ENCODE data around the gene SFTPA1.
"Not testable (repeated sequence)": the region's sequence is repeated elsewhere in the genome, so short reads cannot be mapped to it uniquely, and the experiment has no call there.

SFTPA1 gene

GRCh38 chr10:79611193-79611976, 646 bp downstream of the SFTPA1 start:
- DNase-seq: not testable (repeated sequence)

DNA sequence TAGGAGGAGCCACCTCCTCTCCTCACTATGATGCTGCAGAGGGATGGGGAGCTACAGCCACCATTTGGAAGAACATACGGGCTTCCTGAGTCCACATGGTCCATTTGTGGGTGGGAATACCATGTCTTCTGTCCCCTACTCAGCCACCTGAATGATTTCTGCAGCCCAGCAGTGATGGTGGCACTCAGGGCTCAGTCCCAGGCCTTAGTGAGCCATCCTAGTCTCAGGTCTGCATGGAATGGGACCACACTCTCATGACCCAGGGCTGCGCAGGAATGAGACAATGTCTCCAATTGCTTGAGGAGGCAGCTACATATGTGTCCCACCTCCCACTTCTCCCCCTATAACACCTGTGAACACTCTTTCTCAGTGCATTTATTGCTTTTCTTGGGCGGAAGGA, 4.8 kb downstream of the SFTPA1 start:
- no peak for DNase-seq

- DNase-seq: no peak
These were observed 5.4 kb downstream of the SFTPA1 start for GRCh38 chr10:79616164-79616563.

DNA sequence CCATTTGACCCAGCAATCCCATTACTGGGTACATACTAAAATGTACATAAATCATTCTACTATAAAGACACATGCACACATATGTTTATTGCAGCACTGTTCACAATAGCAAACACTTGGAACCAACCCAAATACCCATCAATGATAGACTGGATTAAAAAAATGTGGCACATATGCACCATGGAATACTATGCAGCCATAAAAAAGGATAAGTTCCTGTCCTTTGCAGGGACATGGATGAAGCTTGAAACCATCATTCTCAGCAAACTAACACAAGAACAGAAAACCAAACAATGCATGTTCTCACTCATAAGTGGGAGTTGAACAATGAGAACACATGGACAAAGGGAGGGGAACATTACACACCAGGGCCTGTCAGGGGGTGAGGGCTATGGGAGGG, 12.9 kb downstream of the SFTPA1 start:
- not testable (repeated sequence) for DNase-seq

GRCh38 chr10:79627075-79627474, 16.3 kb downstream of the SFTPA1 start:
- DNase-seq: no peak

DNA sequence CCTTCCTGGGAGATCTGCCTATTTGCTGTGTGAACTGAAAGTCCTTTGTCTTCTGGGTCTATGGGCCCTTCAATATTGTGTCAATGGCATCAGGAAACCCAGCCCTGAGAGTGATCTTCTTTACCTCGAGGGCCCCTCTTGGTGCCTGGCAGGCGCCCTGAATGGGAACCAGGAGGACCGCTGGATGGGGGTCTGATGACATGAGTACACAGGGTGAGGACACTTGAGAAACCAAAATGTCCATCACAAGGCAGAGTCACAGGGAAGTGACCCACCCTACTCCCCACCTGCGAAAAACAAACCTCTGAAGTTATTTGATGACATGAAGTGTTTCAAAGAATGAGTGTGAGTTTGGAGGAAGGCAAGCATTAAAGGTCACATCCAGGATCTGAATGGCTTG, 17.3 kb downstream of the SFTPA1 start:
- DNase-seq: no peak

DNA sequence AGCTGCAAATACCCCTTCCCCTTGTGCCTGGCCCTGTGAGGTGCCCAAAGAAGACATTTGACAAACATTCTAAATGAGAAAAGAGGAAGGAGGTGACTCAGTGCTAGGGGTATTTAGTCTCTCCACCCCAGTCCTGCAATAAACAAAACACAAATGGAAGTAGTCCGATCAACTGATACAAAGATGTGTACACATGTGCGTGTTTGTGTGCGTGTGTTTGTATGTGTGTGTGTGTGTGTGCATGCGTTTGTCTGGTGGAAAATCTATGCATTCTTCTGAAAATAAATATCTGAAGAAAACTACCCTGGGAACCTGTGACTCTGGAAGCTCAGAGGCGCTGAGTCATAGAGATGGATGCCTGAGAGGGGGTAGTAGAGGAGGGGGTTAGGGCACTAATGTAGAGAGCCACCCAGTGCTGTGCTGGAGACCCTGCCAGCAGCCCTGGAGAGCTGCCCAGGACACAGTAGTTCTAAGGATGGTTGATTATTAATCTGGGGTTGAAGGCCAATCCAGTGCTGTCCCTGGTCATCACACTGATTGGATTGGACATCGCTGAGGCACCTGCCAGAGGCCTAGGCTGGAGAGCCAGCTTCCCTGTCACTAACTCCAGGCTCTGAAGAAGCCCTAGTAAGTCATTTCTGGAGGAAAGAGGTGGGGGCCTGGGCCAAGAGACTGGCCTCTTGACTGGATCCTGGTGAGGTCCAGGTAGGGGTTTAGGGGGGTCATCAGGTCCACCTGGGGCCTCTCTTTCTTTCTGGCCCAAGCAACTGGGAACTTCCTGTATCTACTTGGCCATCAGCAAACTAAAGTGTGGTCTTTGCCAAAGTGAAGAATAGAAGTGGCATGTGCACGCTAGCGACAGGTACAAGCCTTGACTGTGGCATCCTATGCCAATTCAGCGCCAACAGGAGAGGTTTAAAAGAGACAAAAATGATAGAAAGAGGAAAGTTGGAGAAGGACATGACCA, 18.5 kb downstream of the SFTPA1 start:
- no peak for DNase-seq

- no peak for DNase-seq
These were observed 19.2 kb downstream of the SFTPA1 start for GRCh38 chr10:79629955-79630327.

GRCh38 chr10:79636654-79637199, 26.0 kb downstream of the SFTPA1 start:
- not testable (repeated sequence) for DNase-seq

DNA sequence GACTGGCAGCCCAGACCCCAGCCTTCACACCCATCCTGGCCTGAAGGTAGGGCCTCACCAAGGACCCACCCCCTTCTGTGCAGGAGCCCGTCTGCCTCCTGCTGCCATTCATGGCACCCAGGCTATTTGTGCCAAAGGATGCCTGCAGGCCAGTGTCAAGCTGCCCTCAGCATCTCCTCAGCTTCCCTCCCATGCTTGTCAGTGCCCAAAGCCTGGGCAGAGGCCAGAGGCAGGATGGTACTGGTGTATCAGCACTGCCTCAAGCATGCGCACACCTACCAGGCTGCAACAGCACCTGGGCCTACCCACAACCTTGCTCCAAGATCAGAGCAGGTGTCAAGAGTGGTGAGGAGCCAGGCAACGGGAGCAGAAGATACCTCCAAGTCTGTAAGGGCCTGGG, 27.6 kb downstream of the SFTPA1 start:
- no peak for DNase-seq

DNA sequence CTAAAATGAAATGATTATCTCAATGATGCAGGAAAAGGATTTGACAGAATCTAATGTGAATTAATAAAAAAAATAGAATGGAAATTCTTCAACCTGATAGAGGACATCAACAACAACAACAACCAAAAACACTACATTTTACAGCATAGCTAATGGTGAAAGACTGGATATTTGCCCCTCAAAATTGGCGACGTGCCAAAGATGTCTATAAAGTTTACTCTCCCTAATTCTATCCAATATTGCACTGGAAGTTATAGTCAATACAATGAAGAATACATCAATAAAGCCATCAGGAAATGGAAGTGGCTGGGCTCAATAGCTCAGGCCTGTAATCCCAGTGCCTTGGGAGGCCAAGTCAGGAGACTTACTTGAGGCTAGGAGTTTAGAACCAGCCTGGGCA, 42.0 kb downstream of the SFTPA1 start:
- DNase-seq: not testable (repeated sequence)

GRCh38 chr10:79663287-79663686, 52.5 kb downstream of the SFTPA1 start:
- not testable (repeated sequence) for DNase-seq

- DNase-seq: not testable (repeated sequence)
These were observed 53.9 kb downstream of the SFTPA1 start for GRCh38 chr10:79664686-79665085.

All from 8988T (cell line).